Epithelial cell of esophagus (primary cell): ENCODE data around the gene SEMA5A.
"Not testable (repeated sequence)": the region's sequence is repeated elsewhere in the genome, so short reads cannot be mapped to it uniquely, and the experiment has no call there.

Source experiments
- DNase-seq: peaks from one replicate; pipeline ENCODE4 v3.0.0; 2010; ENCODE audit warnings: low read depth
- H3K4me3 ChIP-seq: 2 replicates; pipeline ENCODE4 v1.5.1; 2011; ENCODE audit warnings: mild to moderate bottlenecking, low read length, control low read depth
- CTCF ChIP-seq: IDR thresholded peaks from 2 replicates; pipeline ENCODE4 v1.5.1; 2011; ENCODE audit warnings: low read depth, mild to moderate bottlenecking, low read length, control low read depth, inconsistent platforms; ENCODE audit not compliant: insufficient read depth; ENCODE audit errors: missing control alignments

The SEMA5A gene

GRCh38 chr5:9363026-9363425 lies 182.8 kb downstream of the SEMA5A start:
- no peak overlapping the region for H3K4me3 ChIP-seq
- TF ChIP-seq CTCF = no peak
- no peak for DNase-seq

GRCh38 chr5:9362600-9362999 lies 183.3 kb downstream of the SEMA5A start:
- no peak for TF ChIP-seq CTCF
- DNase-seq = no peak
- no peak overlapping the region for H3K4me3 ChIP-seq

DNA sequence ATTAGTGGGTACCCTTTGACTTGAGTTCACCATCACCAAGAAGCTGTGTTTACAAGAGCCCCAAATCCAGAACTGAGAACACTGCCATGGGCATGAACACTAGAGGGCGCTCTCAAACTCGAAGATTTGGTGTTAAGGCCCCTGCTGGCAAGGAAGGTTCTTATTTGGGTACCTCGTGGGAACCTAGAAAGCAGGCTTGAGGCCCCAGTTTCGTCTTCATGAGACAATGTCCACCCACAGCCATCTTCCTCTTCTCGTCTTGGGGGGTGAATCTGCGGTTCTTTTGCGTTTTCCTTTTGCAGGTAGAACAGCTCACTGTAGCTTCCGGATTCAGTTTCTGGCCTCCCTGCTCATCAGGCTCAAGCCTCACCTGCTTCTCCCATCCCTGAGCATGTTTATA lies 184.0 kb downstream of the SEMA5A start:
- TF ChIP-seq CTCF = peak; percentile 97
- peak; percentile 86 for DNase-seq
- H3K4me3 ChIP-seq = no peak overlapping the region

DNA sequence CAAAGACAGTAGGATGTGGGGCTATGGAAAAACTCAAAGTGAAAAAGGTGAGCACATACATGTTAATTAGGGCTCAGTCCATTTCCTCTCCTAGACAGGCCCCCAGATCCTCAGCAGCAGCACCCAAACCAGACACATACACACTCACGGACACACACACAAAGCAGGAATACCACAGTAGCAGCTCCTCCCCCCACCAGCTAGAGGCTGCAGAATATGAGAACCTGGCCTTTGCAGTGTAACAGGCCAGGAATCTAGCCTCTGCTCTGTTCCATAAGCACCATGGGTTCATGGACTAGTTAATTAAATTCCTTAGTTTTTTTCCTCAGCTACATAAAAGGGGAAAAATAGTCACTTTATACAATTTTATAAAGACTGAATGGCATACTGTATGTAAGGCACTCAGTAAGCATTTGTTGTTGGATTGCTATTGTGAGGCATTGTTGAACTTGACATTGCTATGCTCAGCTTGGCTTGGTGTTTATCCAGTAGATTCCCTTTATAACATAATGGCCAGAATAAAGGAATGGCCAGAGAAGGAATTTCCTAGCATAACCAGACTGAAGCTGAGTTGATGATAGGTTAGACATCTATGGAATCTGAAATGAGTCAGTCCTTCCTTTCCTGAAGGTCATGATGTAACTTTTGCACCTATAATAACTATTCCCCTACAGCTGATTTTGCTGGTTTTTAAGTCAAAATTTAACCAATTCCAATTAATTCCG lies 186.8 kb downstream of the SEMA5A start:
- peak; percentile 60 for DNase-seq
- H3K4me3 ChIP-seq = no peak overlapping the region

DNA sequence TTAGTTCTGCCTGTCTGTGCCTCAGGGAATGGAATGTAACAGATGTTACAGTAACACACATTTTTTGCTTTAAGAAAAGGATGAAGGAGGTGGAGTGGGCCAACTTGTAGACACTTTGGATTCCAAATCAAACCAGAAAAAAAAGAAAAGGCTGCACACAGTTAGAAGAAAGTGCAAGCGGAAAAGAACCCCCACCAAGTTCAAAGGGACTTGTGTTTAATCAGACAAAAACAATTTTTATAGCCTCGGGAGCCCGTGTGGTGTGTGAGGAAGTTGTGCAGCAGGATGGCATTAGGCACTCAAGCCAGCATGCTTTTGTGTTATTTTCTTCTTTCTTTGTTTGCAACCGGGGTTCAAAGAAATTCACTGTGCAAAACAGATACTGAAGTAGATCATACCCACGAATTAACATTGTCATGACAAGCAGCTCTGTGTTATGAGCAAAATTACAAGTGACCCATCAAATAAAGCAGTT lies 189.5 kb downstream of the SEMA5A start:
- no peak overlapping the region for H3K4me3 ChIP-seq
- no peak for TF ChIP-seq CTCF
- no peak for DNase-seq

More for the DNA sequence above, 186.8 kb downstream of the SEMA5A start:
- no peak for TF ChIP-seq CTCF

GRCh38 chr5:9354336-9355081 lies 191.4 kb downstream of the SEMA5A start:
- TF ChIP-seq CTCF = no peak
- DNase-seq = peak; percentile 87
- H3K4me3 ChIP-seq = no peak overlapping the region

DNA sequence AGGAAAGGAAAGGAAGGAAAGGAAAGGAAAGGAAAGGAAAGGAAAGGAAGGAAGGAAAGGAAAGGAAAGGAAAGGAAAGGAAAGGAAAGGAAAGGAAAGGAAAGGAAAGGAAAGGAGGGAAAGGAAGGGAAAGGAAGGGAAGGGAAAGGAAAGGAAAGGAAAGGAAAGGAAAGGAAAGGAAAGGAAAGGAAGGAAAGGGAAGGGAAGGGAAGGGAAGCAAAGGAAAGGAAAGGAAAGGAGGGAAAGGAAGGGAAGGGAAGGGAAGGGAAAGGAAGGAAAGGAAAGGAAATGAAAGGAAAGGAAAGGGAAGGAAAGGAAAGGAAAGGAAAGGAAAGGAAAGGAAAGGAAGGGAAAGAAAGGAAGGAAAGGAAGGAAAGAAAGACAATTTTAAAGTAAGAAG lies 192.8 kb downstream of the SEMA5A start:
- DNase-seq, H3K4me3 ChIP-seq: not testable (repeated sequence)
